ENCODE results near the gene RABEP2.
"Not testable (repeated sequence)": the region's sequence is repeated elsewhere in the genome, so short reads cannot be mapped to it uniquely, and the experiment has no call there.

Gene RABEP2

DNA sequence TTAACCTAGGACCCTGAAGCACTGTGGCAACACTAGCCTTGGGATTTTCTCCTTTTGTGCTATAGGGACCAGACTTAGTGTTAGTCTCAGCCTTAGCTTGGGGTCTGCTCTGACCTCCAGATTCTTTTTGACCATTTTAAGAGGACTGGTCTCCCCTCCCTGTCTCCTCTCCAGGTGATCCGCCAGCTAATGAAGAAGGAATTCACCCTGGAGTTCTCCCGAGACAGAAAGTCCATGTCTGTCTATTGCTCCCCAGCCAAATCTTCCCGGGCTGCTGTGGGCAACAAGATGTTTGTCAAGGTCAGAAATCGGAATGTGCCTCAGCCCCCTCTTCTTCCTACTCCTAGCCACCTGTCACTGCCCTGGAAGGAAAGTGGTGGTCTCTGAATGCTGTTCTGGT, 27.2 kb downstream of the RABEP2 start:
- Histone ChIP-seq H3K4me3 (ENCODE audit: low read length in 2 of 2) (no peak overlapping the region), H3K9ac (ENCODE audit: low read depth in 1 of 2, low read length in 2 of 2) (no peak overlapping the region), H3K4me1 (ENCODE audit: control insufficient read depth in 2 of 2, insufficient read depth in 2 of 2, low read length in 2 of 2) (no peaks in the 10 kb centered on the region), H3K36me3 (ENCODE audit: control insufficient read depth in 2 of 2, insufficient read depth in 2 of 2, low read length in 2 of 2) (no peaks in the 10 kb centered on the region), H3K27ac (ENCODE audit: low read depth in 2 of 2, low read length in 2 of 2) (no peak overlapping the region), H3K27me3 (ENCODE audit: control insufficient read depth in 2 of 2, insufficient read depth in 2 of 2, low read length in 2 of 2) (no peaks in the 10 kb centered on the region), H3K9me3 (ENCODE audit: control insufficient read depth in 2 of 2, low read length in 2 of 2) (no peaks in the 10 kb centered on the region)

DNA sequence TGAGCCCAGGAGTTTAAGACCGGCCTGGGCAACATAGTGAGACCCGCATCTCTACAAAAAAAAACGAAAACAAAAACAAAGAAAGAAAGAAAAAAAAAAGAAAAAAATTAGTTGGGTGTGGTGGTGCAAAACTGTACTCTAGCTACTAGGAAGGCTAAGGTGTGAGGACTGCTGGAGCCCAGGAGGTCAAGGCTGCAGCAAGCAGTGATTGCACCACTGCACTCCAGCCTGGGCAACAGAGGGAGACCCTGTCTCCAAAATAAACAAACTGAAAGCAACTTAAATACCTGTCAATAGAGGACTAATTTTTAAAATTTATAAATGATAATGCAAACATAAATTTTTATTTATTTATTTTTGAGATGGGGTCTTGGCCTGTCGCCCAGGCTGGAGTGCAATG, 29.4 kb downstream of the RABEP2 start:
- H3K27ac ChIP-seq (ENCODE audit: low read depth in 2 of 2, low read length in 2 of 2), result no peak overlapping the region

DNA sequence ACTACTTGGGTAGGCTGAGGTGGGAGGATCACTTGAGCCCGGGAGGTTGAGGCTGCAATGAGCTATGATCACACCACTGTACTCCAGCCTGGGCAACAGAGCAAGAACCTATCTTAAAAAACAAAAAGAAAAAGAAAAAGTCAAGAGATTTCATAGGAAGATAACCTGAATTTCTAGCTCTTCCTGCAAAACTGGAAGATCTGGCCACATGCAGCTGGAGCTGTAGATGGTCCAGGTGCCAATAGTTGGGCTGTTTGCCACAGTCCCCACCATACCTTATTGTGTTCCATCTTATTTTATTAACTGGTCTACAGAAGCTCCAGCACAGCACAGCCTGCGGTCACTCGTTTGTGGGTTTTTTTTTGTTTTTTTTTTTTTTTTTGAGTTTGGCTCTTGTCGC, 31.7 kb downstream of the RABEP2 start:
- no peak overlapping the region for H3K4me3 ChIP-seq (ENCODE audit: low read length in 2 of 2)
- H3K27ac ChIP-seq (ENCODE audit: low read depth in 2 of 2, low read length in 2 of 2), result no peak overlapping the region
- H3K9ac ChIP-seq (ENCODE audit: low read depth in 1 of 2, low read length in 2 of 2), result no peak overlapping the region
- H3K4me1 ChIP-seq (ENCODE audit: control insufficient read depth in 2 of 2, insufficient read depth in 2 of 2, low read length in 2 of 2), result no peaks in the 10 kb centered on the region
- no peaks in the 10 kb centered on the region for H3K36me3 ChIP-seq (ENCODE audit: control insufficient read depth in 2 of 2, insufficient read depth in 2 of 2, low read length in 2 of 2)
- no peaks in the 10 kb centered on the region for H3K27me3 ChIP-seq (ENCODE audit: control insufficient read depth in 2 of 2, insufficient read depth in 2 of 2, low read length in 2 of 2)
- H3K9me3 ChIP-seq (ENCODE audit: control insufficient read depth in 2 of 2, low read length in 2 of 2), result no peaks in the 10 kb centered on the region

More for the DNA sequence above, 29.4 kb downstream of the RABEP2 start:
- Histone ChIP-seq H3K36me3 (ENCODE audit: control insufficient read depth in 2 of 2, insufficient read depth in 2 of 2, low read length in 2 of 2) (no peaks in the 10 kb centered on the region), H3K9ac (ENCODE audit: low read depth in 1 of 2, low read length in 2 of 2) (no peak overlapping the region), H3K27me3 (ENCODE audit: control insufficient read depth in 2 of 2, insufficient read depth in 2 of 2, low read length in 2 of 2) (no peaks in the 10 kb centered on the region), H3K4me1 (ENCODE audit: control insufficient read depth in 2 of 2, insufficient read depth in 2 of 2, low read length in 2 of 2) (no peaks in the 10 kb centered on the region), H3K9me3 (ENCODE audit: control insufficient read depth in 2 of 2, low read length in 2 of 2) (no peaks in the 10 kb centered on the region), H3K4me3 (ENCODE audit: low read length in 2 of 2) (no peak overlapping the region)

DNA sequence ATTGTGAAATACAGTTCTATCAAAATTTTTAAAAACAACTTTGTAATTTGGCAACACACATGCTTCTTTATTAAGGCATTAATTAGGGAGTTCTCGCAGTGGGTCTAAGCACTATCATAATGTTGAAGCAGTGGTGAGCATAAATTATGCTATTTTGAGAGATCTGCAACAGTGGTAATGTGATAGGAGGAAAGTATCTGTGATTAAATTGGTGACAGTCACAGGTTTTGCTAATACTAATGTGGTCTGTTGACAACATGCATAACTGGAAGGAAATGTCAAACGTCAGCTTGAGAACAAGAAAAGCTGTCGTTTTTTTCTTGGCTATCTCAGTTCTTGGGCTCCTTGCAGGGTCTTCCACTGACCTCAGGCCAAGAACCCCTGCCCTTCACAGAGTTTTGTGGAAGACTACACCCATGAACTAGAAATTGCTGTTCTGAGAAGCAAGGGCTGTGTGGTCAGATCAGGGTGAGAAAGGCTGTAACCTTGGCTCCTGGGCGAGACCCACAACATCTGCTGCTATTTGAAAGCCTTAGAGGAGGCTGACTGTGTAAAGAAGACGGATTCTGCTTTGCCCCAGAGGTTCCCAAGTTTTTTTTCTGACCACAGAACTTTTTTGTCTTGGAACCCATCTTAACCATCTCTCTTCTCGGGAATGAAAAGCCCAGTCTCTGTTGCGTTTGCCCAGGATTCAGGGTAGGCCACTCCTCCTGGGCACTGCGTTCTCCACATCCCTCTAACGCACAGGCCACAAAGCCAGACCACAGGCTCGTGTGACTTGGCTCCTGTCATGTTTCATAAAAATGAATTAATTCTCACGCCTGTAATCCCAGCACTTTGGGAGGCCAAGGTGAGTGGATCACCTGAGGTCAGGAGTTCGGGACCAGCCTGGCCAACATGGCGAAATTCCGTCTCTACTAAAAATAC, 32.8 kb downstream of the RABEP2 start:
- Histone ChIP-seq H3K27me3 (ENCODE audit: control insufficient read depth in 2 of 2, insufficient read depth in 2 of 2, low read length in 2 of 2) (no peaks in the 10 kb centered on the region), H3K9ac (ENCODE audit: low read depth in 1 of 2, low read length in 2 of 2) (no peak overlapping the region), H3K4me1 (ENCODE audit: control insufficient read depth in 2 of 2, insufficient read depth in 2 of 2, low read length in 2 of 2) (no peaks in the 10 kb centered on the region)

DNA sequence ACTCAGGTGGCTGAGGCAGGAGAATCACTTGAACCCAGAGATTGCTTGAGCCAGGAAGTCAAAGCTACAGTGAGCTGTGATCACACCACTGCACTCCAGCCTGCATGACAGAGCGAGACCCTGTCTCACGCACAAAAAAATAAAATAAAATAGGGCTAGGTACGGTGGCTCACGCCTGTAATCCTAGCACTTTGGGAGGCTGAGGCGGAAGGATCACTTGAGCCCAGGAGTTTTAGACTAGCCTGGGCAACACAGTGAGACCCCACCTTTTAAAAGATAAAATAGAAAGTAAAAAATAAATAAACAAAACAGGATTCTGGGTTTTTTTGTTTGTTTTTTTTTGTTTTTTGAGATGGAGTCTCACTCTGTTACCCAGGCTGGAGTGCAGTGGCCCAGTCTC, 34.7 kb downstream of the RABEP2 start:
- not testable (repeated sequence) for H3K27ac ChIP-seq (ENCODE audit: low read depth in 2 of 2, low read length in 2 of 2); H3K9me3 ChIP-seq (ENCODE audit: control insufficient read depth in 2 of 2, low read length in 2 of 2); H3K4me1 ChIP-seq (ENCODE audit: control insufficient read depth in 2 of 2, insufficient read depth in 2 of 2, low read length in 2 of 2); H3K36me3 ChIP-seq (ENCODE audit: control insufficient read depth in 2 of 2, insufficient read depth in 2 of 2, low read length in 2 of 2); H3K4me3 ChIP-seq (ENCODE audit: low read length in 2 of 2); H3K27me3 ChIP-seq (ENCODE audit: control insufficient read depth in 2 of 2, insufficient read depth in 2 of 2, low read length in 2 of 2); H3K9ac ChIP-seq (ENCODE audit: low read depth in 1 of 2, low read length in 2 of 2)

More for the DNA sequence above, 32.8 kb downstream of the RABEP2 start:
- H3K36me3 ChIP-seq (ENCODE audit: control insufficient read depth in 2 of 2, insufficient read depth in 2 of 2, low read length in 2 of 2), result no peaks in the 10 kb centered on the region
- no peak overlapping the region for H3K27ac ChIP-seq (ENCODE audit: low read depth in 2 of 2, low read length in 2 of 2)
- no peaks in the 10 kb centered on the region for H3K9me3 ChIP-seq (ENCODE audit: control insufficient read depth in 2 of 2, low read length in 2 of 2)
- no peak overlapping the region for H3K4me3 ChIP-seq (ENCODE audit: low read length in 2 of 2)

DNA sequence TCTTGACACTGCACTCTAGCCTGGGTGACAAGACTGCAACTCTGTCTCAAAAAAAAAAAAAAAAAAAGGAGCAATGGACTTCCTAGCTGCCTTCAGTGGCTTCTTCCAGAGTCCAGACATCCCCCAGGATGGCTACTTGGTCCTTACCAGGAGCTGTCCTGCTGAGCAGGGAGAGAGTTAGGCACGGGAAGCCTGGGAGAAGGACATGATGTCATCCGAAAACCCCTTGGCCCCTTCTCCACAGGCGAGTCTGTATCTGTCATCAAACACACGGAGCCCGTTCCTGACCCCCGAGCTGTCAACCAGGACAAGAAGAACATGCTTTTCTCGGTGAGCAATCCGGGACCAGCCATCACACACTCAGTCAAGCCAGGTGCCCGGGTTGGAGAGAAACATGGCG, 38.1 kb downstream of the RABEP2 start:
- H3K36me3 ChIP-seq (ENCODE audit: control insufficient read depth in 2 of 2, insufficient read depth in 2 of 2, low read length in 2 of 2), result no peaks in the 10 kb centered on the region
- no peak overlapping the region for H3K9ac ChIP-seq (ENCODE audit: low read depth in 1 of 2, low read length in 2 of 2)
- H3K27me3 ChIP-seq (ENCODE audit: control insufficient read depth in 2 of 2, insufficient read depth in 2 of 2, low read length in 2 of 2), result peaks cover 0 to 2% of the 10 kb centered on the region in 2 donors
- H3K27ac ChIP-seq (ENCODE audit: low read depth in 2 of 2, low read length in 2 of 2), result no peak overlapping the region
- no peaks in the 10 kb centered on the region for H3K9me3 ChIP-seq (ENCODE audit: control insufficient read depth in 2 of 2, low read length in 2 of 2)
- no peak overlapping the region for H3K4me3 ChIP-seq (ENCODE audit: low read length in 2 of 2)
- no peaks in the 10 kb centered on the region for H3K4me1 ChIP-seq (ENCODE audit: control insufficient read depth in 2 of 2, insufficient read depth in 2 of 2, low read length in 2 of 2)

DNA sequence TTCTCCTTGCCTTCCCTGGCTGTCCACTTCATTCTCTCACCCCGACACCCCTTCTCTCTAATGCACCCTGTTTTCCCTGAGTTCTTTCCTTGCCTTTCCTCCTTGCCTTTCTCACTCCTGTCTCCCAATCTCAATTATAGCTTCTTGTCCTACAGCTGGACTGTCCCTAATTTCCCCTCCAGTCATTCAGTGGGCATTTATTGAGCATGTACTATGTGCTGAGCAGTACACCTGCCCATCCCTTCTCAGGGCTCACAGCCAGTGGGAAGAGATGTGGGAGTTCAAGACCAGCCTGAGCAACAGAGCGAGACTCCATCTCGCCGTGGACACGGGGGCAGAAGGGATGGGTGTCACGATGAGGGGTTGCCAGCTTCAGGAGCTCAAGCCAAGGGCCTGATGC, 41.0 kb downstream of the RABEP2 start:
- no peak overlapping the region for H3K9ac ChIP-seq (ENCODE audit: low read depth in 1 of 2, low read length in 2 of 2)
- no peaks in the 10 kb centered on the region for H3K36me3 ChIP-seq (ENCODE audit: control insufficient read depth in 2 of 2, insufficient read depth in 2 of 2, low read length in 2 of 2)
- no peaks in the 10 kb centered on the region for H3K9me3 ChIP-seq (ENCODE audit: control insufficient read depth in 2 of 2, low read length in 2 of 2)
- H3K27ac ChIP-seq (ENCODE audit: low read depth in 2 of 2, low read length in 2 of 2), result no peak overlapping the region
- H3K27me3 ChIP-seq (ENCODE audit: control insufficient read depth in 2 of 2, insufficient read depth in 2 of 2, low read length in 2 of 2), result peaks cover 0 to 2% of the 10 kb centered on the region in 2 donors
- H3K4me1 ChIP-seq (ENCODE audit: control insufficient read depth in 2 of 2, insufficient read depth in 2 of 2, low read length in 2 of 2), result peaks cover 8 to 9% of the 10 kb centered on the region in 2 donors
- H3K4me3 ChIP-seq (ENCODE audit: low read length in 2 of 2), result no peak overlapping the region

DNA sequence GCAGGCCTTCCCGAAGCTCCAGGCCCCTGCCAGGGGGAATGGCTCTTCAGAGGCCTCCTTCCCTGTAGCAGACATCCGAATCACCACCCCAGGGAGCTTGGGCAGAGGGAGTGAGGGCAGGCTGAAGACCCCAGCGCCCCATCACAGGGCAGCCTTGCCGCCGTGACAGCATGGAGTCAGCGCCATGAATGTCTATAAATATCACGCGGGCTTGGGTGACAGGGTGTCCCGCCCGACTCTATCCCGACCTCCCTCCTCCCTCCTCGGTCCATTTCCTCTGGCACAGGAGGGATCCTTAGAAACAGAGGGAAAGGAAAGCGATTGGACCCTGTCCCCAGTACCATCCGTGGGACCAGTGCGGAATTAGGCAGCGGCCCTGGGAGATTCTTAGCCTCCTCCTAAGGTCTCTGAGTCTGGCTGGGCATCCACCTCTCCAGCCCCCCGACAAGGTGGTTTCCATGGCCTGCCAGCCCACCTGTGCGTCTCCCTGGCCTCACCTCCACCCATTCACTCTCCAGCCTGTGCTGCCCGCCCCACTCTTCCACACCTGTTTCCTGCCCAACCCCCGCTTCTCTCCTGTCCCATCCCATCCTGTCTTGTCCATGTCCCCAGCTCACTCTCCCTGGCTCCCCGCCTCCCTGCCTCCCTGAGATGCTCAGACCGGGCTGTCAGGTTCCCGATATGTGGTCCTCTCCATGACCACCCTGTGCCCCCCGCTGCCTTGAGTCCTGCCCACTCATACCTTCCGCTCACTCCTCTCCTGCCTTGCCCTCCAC, 41.6 kb downstream of the RABEP2 start:
- Histone ChIP-seq H3K4me3 (ENCODE audit: low read length in 2 of 2) (no peak overlapping the region), H3K9ac (ENCODE audit: low read depth in 1 of 2, low read length in 2 of 2) (no peak overlapping the region), H3K27ac (ENCODE audit: low read depth in 2 of 2, low read length in 2 of 2) (no peak overlapping the region), H3K36me3 (ENCODE audit: control insufficient read depth in 2 of 2, insufficient read depth in 2 of 2, low read length in 2 of 2) (no peaks in the 10 kb centered on the region), H3K9me3 (ENCODE audit: control insufficient read depth in 2 of 2, low read length in 2 of 2) (no peaks in the 10 kb centered on the region), H3K4me1 (ENCODE audit: control insufficient read depth in 2 of 2, insufficient read depth in 2 of 2, low read length in 2 of 2) (peaks cover 8 to 9% of the 10 kb centered on the region in 2 donors), H3K27me3 (ENCODE audit: control insufficient read depth in 2 of 2, insufficient read depth in 2 of 2, low read length in 2 of 2) (peaks cover 0 to 2% of the 10 kb centered on the region in 2 donors)

DNA sequence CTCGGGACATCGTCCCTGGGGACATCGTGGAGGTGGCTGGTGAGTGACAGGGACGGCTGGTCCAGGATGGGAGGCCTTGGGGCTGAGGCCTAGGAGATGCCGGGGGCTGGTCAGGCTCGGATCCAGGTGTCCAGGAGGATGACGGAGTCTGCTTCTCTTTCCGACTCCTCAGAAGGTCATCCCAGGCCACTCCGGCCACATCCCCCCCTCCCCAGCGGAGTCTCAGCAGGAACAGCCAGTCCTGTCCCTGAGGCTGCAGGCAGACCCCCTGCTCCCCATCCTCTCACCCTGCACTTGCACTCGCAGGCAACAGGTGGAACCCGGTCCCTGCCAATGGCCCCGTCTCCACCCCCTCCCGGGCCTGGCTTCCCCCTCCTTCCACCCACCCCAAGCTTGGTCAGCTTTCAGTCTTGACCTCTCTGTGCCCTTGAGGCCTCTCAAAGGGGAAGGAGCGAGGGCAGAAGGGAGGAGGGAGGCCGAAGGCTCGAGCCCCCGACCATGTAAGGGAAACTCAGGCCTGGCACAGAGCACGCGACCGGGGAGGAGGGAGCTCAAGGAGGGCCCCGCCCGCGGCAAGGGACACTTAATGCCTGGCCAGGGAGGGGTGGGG, 42.4 kb downstream of the RABEP2 start:
- no peak overlapping the region for H3K4me3 ChIP-seq (ENCODE audit: low read length in 2 of 2)
- H3K9me3 ChIP-seq (ENCODE audit: control insufficient read depth in 2 of 2, low read length in 2 of 2), result no peaks in the 10 kb centered on the region
- no peak overlapping the region for H3K27ac ChIP-seq (ENCODE audit: low read depth in 2 of 2, low read length in 2 of 2)

DNA sequence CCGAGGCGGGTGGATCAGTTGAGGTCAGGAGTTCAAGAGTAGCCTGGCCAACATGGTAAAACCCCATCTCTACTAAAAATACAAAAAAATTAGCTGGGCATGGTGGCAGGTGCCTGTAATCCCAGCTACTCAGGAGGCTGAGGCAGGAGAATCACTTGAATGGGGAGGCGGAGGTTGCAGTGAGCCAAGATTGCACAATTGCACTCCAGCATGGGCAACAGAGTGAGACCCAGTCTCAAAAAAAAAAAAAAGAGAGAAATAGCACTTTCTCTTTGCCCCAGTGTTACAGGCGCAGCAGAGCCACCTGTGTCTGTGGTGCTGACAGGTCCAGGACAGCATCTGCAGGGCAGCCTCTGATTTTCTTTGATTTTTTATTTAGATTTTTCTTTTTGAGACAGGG, 43.5 kb downstream of the RABEP2 start:
- not testable (repeated sequence) for H3K27me3 ChIP-seq (ENCODE audit: control insufficient read depth in 2 of 2, insufficient read depth in 2 of 2, low read length in 2 of 2); H3K4me3 ChIP-seq (ENCODE audit: low read length in 2 of 2); H3K4me1 ChIP-seq (ENCODE audit: control insufficient read depth in 2 of 2, insufficient read depth in 2 of 2, low read length in 2 of 2); H3K27ac ChIP-seq (ENCODE audit: low read depth in 2 of 2, low read length in 2 of 2); H3K36me3 ChIP-seq (ENCODE audit: control insufficient read depth in 2 of 2, insufficient read depth in 2 of 2, low read length in 2 of 2); H3K9me3 ChIP-seq (ENCODE audit: control insufficient read depth in 2 of 2, low read length in 2 of 2); H3K9ac ChIP-seq (ENCODE audit: low read depth in 1 of 2, low read length in 2 of 2)

More for the DNA sequence above, 42.4 kb downstream of the RABEP2 start:
- no peaks in the 10 kb centered on the region for H3K36me3 ChIP-seq (ENCODE audit: control insufficient read depth in 2 of 2, insufficient read depth in 2 of 2, low read length in 2 of 2)
- peaks cover 8 to 9% of the 10 kb centered on the region in 2 donors for H3K4me1 ChIP-seq (ENCODE audit: control insufficient read depth in 2 of 2, insufficient read depth in 2 of 2, low read length in 2 of 2)
- H3K27me3 ChIP-seq (ENCODE audit: control insufficient read depth in 2 of 2, insufficient read depth in 2 of 2, low read length in 2 of 2), result peaks cover 0 to 2% of the 10 kb centered on the region in 2 donors
- H3K9ac ChIP-seq (ENCODE audit: low read depth in 1 of 2, low read length in 2 of 2), result no peak overlapping the region

All from mucosa of rectum (tissue), 2 donors.